Measurements from ENCODE around the gene CLDN9.

CLDN9 gene

DNA sequence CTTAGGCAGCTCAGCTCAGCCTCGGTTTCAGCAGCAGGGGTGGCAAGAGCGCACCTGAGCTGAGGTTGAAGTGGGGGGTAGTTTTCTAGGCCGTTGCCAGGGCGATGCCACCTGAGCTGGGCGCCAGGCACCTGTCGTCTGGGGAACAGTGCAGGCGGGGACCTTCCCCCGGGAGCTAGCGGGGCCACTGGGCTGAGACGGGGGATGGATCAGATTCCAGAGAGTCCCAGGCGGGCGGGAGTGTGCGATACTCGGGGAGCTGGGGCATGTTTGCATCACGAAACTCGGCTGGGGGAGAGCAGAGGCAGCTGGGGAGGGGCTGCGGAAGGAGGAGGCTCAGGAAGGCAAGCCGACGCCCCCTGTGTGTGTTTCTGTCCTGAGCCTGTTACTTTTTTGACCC lies 477 bp upstream of the CLDN9 start:
- intact Hi-C loops (cut with DNase I) = no loop called here
- peak in 36 of 42 donors; percentile 17 to 83 (median 60) for DNase-seq

GRCh38 chr16:3013491-3013951 lies 798 bp downstream of the CLDN9 start:
- intact Hi-C loops (cut with DNase I) = no loop called here
- no peak for DNase-seq

GRCh38 chr16:3013998-3014690 lies 1.4 kb downstream of the CLDN9 start:
- intact Hi-C loops (cut with DNase I) = no loop called here
- no peak for DNase-seq

- no peak for DNase-seq
- intact Hi-C loops (cut with DNase I) = no loop called here
These were observed 2.2 kb downstream of the CLDN9 start for GRCh38 chr16:3014971-3015370.

DNA sequence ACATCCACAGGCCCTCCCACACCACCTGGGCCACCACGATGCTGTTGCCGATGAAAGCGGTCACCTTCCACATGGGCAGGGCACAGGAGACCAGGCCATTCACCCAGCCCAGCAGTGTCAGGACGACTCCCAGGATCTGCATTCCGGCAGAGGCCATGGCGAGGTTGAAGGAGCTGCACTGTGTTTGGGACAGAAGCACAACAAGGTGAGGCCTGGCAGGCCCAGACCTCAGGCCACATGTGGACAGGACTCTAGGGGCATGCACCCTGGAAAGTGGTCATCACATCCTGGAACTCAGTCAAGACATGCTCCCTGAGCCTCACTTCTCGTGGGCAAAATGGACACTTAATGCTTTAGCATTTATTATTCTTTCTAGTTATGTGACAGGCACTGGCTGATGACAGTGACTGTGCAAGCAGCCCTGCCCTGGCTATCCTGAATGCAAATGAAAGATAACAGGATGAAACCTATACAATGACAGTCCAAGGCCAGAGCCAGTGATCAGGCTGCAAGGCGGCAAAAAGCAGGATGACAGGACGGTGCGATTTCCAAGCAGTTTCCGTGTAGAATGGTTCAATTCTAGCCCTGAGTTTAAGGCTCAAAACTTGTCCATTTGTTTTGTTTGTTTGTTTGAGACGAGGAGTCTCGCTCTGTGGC lies 3.3 kb downstream of the CLDN9 start:
- intact Hi-C loops (cut with DNase I) = no loop called here

DNA sequence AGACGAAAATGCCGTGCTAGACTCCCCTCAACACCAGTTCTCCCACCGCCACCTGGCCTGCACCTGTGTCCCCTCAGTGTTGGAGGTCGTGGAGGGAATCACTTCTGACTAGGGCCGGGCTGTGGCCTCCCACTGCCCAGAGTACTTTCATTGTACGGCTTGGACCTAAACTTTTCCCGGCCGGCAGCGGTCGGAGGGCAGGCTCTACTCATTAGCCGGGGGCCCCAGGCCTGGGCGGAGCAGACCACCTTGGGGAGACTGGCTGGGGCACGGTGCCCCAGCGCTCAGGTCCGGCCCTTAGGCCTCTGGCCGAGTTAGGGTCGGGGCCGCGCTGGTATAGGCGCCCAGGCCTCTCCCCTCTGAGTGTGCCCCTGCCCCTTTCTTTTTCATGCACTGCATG lies 4.6 kb downstream of the CLDN9 start:
- intact Hi-C loops (cut with DNase I) = no loop called here
- no peak for DNase-seq

More for the DNA sequence above, 3.3 kb downstream of the CLDN9 start:
- no peak for DNase-seq

- intact Hi-C loops (cut with DNase I) = no loop called here
- peak in 9 of 42 donors; percentile 19 to 58 (median 44) for DNase-seq
These were observed 5.2 kb downstream of the CLDN9 start, which contains the start of gene CLDN6 for GRCh38 chr16:3017794-3018506. Gene CLDN6 (minus strand): TSS chr16:3018183. CDS start chr16:3016021, 2,162 bp downstream.

GRCh38 chr16:3019594-3020246 lies 7.0 kb downstream of the CLDN9 start:
- intact Hi-C loops (cut with DNase I) = no loop called here
- DNase-seq = peak in 1 of 42 donors; percentile 43

GRCh38 chr16:3020247-3020603 lies 7.5 kb downstream of the CLDN9 start, which contains the start of gene TNFRSF12A:
Gene TNFRSF12A (plus strand): TSS chr16:3020368. CDS start chr16:3020398, 30 bp downstream.
- intact Hi-C loops (cut with DNase I) = no loop called here

GRCh38 chr16:3020604-3021448 lies 8.1 kb downstream of the CLDN9 start:
- DNase-seq = peak in 32 of 42 donors; percentile 27 to 86 (median 56)
- intact Hi-C loops (cut with DNase I) = no loop called here

More at GRCh38 chr16:3020247-3020603, 7.5 kb downstream of the CLDN9 start, which contains the start of gene TNFRSF12A:
- DNase-seq = peak in 33 of 42 donors; percentile 35 to 79 (median 53)

DNA sequence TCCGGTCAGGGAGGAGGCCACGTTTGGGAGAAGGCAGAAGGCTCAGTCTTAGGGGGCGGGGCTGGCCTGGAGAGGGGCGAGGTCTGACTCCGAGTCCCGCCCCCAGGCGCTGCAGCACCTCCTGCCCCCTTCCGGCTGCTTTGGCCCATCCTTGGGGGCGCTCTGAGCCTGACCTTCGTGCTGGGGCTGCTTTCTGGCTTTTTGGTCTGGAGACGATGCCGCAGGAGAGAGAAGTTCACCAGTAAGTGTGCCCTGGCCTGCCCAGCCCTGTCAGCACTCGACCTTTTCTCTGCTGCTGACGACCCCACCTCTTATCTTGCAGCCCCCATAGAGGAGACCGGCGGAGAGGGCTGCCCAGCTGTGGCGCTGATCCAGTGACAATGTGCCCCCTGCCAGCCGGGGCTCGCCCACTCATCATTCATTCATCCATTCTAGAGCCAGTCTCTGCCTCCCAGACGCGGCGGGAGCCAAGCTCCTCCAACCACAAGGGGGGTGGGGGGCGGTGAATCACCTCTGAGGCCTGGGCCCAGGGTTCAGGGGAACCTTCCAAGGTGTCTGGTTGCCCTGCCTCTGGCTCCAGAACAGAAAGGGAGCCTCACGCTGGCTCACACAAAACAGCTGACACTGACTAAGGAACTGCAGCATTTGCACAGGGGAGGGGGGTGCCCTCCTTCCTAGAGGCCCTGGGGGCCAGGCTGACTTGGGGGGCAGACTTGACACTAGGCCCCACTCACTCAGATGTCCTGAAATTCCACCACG lies 8.9 kb downstream of the CLDN9 start:
- peak in 35 of 42 donors; percentile 23 to 83 (median 56) for DNase-seq
- intact Hi-C loops (cut with DNase I) = loop anchor here (2.0 kb wide), 1 partner anchor 17 kb away; no protein-coding TSS in a partner anchor

GRCh38 chr16:3022208-3022683 lies 9.5 kb downstream of the CLDN9 start:
- DNase-seq = peak; percentile 73 to 97 (median 88)
- intact Hi-C loops (cut with DNase I) = loop anchor here (2.0 kb wide), 1 partner anchor 17 kb away; no protein-coding TSS in a partner anchor

DNA sequence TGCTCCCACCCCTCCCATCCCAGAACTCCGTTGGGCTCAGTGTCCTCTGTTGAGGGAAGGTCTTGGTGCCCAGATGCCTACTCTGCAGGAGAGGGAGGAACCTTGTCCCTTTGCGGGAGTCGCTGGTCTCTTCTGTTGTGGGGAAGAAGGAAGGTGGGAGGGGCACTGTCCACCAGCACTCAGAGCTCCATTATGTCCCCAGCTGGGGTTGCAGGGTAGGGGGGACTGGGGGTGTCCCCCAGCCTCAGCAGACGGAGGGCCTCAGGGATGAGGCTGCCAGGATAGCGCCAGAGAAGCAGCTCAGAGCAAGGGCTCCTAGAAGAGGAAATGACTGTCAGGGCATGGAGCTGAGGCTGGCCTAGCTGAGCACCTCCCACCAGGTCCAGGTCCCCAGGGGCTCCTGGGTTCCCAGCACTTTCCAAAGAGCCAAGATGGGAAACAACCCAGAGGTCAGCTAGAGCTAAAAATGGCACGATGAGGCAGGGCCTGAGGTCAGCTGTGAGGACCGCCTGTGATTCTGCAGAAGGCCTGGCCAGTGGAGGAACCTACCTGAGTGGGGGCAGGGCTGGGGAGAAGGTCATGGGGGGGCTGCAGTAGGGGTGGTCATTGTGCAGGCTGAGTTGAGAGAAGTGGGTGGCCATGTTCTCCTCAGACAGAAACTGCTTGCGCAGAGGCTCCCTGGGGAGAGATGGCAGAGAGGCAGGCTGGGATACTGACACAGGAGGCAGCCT lies 10.1 kb downstream of the CLDN9 start:
- intact Hi-C loops (cut with DNase I) = loop anchor here (2.0 kb wide), 1 partner anchor 18 kb away; no protein-coding TSS in a partner anchor
- DNase-seq = no peak

DNA sequence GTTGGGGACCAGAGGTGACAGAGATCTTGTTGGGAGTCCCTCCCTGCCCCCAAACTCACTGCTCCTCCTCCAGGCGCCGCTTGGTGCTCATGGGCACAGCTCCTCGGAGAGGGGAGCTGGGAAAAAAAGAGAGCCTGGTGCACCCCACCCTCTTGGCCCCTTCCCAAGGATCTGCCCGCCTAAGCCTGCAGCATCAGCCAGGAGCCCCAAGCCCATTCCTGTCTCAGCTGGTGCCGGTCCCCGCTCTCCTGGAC lies 10.6 kb downstream of the CLDN9 start:
- peak in 40 of 42 donors; percentile 27 to 81 (median 59) for DNase-seq
- intact Hi-C loops (cut with DNase I) = loop anchor here (2.0 kb wide), 1 partner anchor 19 kb away; no protein-coding TSS in a partner anchor

DNA sequence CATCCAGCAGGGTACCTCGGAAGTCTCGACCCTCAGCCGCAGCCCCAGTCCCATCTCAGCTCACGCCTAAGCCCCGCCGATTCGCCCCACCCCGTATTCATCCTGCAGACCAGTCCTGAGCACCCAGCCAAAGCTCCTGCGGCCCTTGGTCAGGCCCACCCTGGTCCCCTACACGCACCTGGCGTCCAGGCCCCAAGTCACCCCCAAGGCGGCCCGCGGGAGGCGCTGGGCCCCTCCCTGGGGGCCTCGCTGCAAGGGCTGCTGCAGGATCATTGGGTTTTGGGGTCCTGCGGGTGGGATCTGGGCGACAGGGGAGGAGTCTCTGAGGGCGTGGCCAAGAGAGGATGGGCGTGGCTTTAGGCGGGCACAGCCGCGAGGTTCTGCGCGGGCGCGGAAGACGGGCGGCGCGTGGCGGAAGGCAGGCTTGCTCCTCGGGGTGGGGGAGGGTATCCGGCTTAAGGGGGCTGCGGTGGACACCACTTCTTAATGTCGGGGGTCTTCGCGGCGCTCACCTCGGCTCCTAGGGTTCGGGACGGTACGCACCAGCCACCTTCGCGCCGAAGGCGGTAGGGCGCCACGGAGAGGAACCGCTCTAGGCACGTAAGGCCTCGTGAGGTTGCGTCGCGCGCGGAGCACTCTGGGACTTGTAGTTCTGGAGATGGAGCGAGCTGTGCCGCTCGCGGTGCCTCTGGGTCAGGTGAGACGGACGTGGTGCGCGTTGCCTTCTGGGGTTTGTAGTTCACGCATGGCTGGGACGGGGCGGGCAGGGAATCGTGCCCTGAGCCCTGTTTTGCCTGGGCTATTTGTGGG lies 11.2 kb downstream of the CLDN9 start, which contains the start of the genes HCFC1R1 and THOC6:
HCFC1R1 (minus strand) TSS at position 274 of the 810 bp plus-strand sequence; CDS start at position 273, 1 bp downstream.
THOC6 (plus strand) TSS at position 367 of the 810 bp plus-strand sequence; CDS start at position 659, 292 bp downstream.
- intact Hi-C loops (cut with DNase I) = loop anchor here (2.0 kb wide), 1 partner anchor 19 kb away; no protein-coding TSS in a partner anchor

More for the DNA sequence above, 11.2 kb downstream of the CLDN9 start, which contains the start of the genes HCFC1R1 and THOC6:
- DNase-seq = peak; percentile 96 to 99 (median 98)
